Ectodermal cell (in vitro differentiated cells): ENCODE measurements around the gene CDH22.

Source experiments
- H3K27ac ChIP-seq: 2 replicates; pipeline ENCODE4 v1.7.0; 2013; ENCODE audit warnings: mild to moderate bottlenecking, low read depth, low read length; ENCODE audit not compliant: insufficient read depth, poor library complexity, severe bottlenecking
- H3K27me3 ChIP-seq: 2 replicates; pipeline ENCODE4 v1.7.0; 2013; ENCODE audit warnings: mild to moderate bottlenecking, low read length; ENCODE audit not compliant: insufficient read depth, control insufficient read depth, poor library complexity, severe bottlenecking
- H3K36me3 ChIP-seq: one replicate; pipeline ENCODE4 v1.7.0; 2013; ENCODE audit warnings: low read length; ENCODE audit not compliant: control insufficient read depth, insufficient read depth
- H3K4me1 ChIP-seq: one replicate; pipeline ENCODE4 v1.7.0; 2013; ENCODE audit warnings: low read length; ENCODE audit not compliant: control insufficient read depth, insufficient read depth
- H3K4me3 ChIP-seq: 2 replicates; pipeline ENCODE4 v1.7.0; 2013; ENCODE audit warnings: low read depth, low read length, control low read depth; ENCODE audit not compliant: insufficient read depth
- H3K9me3 ChIP-seq: 2 replicates; pipeline ENCODE4 v1.7.0; 2013; ENCODE audit warnings: mild to moderate bottlenecking, low read length, moderate library complexity; ENCODE audit not compliant: control insufficient read depth
- WGBS, 2 experiments: methylation state at CpG; one replicate each; pipeline ENCODE4 v1.1.7; 2013; ENCODE audit warnings: missing lambda C conversion rate in 2 of 2; 5-methylcytosine and 5-hydroxymethylcytosine counted together

The CDH22 gene

DNA sequence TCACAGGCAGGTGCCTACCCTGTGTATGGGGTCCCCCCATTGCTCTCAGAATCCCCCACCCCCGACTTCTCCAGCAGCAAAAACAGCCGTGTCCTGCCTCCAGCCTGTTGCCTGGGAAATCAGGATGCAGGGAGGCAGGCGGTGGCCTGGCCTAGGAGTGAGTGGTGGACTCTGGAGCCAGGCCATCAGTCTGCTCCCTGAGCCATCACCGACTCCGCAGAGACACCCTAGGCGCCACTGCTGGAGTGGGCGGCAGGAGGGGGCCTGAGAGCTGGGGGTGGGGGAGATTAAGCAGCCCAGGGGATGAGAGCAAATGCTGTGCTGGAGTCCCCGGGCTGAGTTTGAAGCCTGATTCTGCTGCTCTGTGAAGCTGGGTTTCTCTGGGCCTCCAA, 97.0 kb downstream of the CDH22 start:
- no peaks in the 10 kb centered on the region for H3K27me3 ChIP-seq
- no peaks in the 10 kb centered on the region for H3K9me3 ChIP-seq
- no peak overlapping the region for H3K4me3 ChIP-seq
- WGBS, 2 experiments = 80 to 81% methylated on average over 8 of the region's 8 CpGs
- H3K27ac ChIP-seq = no peak overlapping the region
- H3K4me1 ChIP-seq = peaks cover 19% of the 10 kb centered on the region
- no peaks in the 10 kb centered on the region for H3K36me3 ChIP-seq

DNA sequence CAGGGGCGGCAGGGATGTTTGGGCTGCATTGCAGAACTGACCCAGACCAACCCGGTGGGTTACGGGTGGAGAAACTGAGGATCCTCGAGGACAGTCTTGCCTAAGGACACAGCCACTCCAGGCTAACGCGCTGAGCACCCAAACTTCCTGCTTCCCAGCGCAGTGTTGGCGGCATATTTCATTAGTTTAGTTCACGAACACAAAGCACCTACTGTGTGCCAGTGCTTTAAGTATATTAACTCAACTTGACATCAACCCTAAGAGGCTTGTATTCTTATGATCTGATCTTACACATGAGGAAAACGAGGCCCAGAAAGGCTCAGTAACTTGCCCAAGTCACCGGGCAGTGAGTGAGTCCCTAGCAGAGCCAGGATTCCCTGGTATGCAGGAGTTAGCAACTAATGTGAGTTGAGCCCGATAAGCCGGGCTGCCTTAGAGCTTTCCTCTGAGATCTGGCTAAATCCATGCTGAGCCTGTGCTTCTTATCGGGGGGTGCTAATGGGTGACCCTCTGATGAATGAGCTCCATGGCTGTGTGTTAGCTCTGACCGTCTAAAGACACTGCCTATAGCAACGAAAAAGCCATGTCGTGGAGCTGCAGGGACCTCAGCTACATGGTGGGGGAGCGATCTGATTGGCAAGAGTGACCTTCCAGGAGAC, 97.5 kb downstream of the CDH22 start:
- no peaks in the 10 kb centered on the region for H3K27me3 ChIP-seq

GRCh38 chr20:46209930-46210671, 98.2 kb downstream of the CDH22 start:
- 93 to 95% methylated on average over 63 of the region's 63 CpGs for WGBS, 2 experiments
- Histone ChIP-seq H3K9me3 (no peaks in the 10 kb centered on the region), H3K4me1 (peaks cover 11% of the 10 kb centered on the region), H3K36me3 (no peaks in the 10 kb centered on the region), H3K4me3 (no peak overlapping the region), H3K27ac (no peak overlapping the region), H3K27me3 (no peaks in the 10 kb centered on the region)

More for the DNA sequence above, 97.5 kb downstream of the CDH22 start:
- H3K36me3 ChIP-seq = no peaks in the 10 kb centered on the region
- no peaks in the 10 kb centered on the region for H3K9me3 ChIP-seq
- H3K27ac ChIP-seq = no peak overlapping the region
- H3K4me3 ChIP-seq = no peak overlapping the region
- 83 to 86% methylated on average over 18 of the region's 18 CpGs for WGBS, 2 experiments
- peaks cover 15% of the 10 kb centered on the region for H3K4me1 ChIP-seq

DNA sequence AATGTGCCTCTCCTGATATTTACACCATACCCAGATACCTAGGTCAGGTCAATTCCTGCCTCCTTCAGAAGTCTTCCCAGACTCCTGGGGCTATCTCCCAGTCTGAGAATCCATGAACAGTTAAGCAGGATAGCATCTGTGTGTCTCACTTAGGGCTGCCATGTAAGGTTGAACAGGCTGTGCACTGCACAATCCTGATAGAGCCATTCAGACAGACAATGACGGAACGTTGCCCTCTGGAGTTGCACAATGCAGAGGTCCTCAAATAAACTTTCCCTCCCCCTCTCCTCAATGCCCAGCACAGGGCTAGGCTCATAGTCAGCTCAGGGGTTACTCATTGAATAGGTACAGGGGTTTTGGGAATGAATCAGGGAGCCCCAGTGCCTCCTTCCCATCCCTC, 100.5 kb downstream of the CDH22 start:
- Histone ChIP-seq H3K9me3 (no peaks in the 10 kb centered on the region), H3K4me1 (peaks cover 14% of the 10 kb centered on the region), H3K27ac (no peak overlapping the region), H3K4me3 (no peak overlapping the region), H3K27me3 (no peaks in the 10 kb centered on the region), H3K36me3 (no peaks in the 10 kb centered on the region)
- WGBS, 2 experiments = 88 to 92% methylated on average over 2 of the region's 2 CpGs

DNA sequence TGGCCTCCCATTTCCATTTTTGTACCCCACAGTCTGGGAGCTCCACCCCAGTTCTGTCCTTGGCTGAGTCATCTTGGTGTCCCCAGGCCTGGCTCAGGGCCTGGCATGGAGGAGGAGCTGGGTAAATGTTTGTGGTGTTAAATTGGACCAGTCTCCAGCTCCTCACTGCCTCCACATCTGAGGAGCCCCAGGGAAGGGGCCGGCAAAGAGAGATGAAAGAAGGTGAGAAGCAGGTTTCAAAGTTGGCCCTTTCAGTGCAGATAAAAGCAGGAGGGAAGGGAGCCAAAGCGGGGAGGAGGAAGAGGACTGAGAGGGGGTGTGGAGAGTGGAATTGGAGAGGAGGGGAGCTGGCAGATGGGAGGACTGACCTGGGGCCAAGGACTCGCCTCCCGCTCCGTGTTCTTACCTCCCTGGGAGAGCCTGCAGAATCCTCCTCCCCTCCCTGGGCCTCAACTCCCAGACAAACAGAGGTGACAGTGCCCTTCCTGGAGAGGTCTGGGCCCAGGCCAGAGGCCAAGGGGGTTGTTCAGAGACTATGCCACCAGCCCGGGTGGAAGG, 101.2 kb downstream of the CDH22 start:
- Histone ChIP-seq H3K4me3 (no peak overlapping the region), H3K27me3 (no peaks in the 10 kb centered on the region), H3K27ac (no peak overlapping the region), H3K9me3 (no peaks in the 10 kb centered on the region), H3K4me1 (peaks cover 16% of the 10 kb centered on the region), H3K36me3 (no peaks in the 10 kb centered on the region)
- WGBS, 2 experiments = 48 to 60% methylated on average over 6 of the region's 6 CpGs

DNA sequence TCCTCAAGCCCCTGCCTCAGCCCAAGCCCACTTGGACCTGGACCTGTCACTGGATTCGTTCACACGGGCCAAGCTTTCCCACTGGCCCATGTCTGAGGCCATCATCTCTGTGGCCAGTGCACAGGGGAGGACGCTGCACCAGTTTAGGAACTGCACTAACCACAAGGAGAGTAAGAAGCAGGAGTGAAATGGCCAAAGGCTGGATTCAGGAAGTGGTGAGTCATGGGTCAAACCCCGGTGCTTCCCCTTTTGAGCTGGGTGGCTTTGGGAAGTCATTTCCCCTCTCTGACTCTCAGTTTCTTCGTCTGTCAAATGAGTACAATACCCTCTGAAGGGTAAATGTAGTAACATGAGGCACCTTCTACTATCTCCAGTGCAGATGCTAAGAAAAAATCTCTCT, 102.3 kb downstream of the CDH22 start:
- Histone ChIP-seq H3K27me3 (no peaks in the 10 kb centered on the region), H3K4me1 (peaks cover 16% of the 10 kb centered on the region), H3K4me3 (no peak overlapping the region), H3K36me3 (no peaks in the 10 kb centered on the region), H3K9me3 (no peaks in the 10 kb centered on the region), H3K27ac (no peak overlapping the region)
- WGBS, 2 experiments = 83 to 87% methylated on average over 5 of the region's 5 CpGs

GRCh38 chr20:46205349-46205748, 102.9 kb downstream of the CDH22 start:
- no peak overlapping the region for H3K27ac ChIP-seq

DNA sequence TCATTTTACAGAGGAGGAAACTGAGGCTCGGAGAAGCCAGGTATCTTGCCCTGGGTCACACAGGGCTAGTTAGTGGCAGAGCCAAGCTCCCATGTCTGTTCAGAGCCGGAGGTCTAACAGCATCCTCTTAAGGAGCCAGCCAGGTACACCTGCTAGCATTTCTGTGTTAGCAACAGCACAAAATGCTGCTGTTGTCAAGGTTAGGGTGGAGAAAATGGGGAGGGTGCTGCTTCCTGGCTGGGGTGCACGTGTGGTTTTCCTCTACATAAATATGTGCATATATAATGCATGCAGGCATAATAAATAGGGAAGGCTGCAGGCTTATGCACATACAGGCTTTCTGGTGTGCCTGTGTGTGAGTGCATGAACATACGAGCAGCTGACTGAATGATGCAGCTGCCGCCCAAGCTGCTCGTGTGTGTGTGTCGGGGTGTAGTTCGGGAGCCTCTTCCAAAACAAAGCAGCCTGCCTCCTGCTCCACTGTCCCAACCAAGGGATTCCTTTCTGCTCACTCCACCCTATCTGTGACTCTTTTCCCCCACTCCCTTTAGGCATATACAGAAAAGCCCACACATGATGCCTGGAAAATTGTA, 103.6 kb downstream of the CDH22 start:
- no peaks in the 10 kb centered on the region for H3K36me3 ChIP-seq
- H3K4me1 ChIP-seq = peaks cover 15% of the 10 kb centered on the region
- no peak overlapping the region for H3K4me3 ChIP-seq
- H3K9me3 ChIP-seq = no peaks in the 10 kb centered on the region
- WGBS, 2 experiments = 76 to 79% methylated on average over 8 of the region's 8 CpGs
- no peak overlapping the region for H3K27ac ChIP-seq
- H3K27me3 ChIP-seq = no peaks in the 10 kb centered on the region

More at GRCh38 chr20:46205349-46205748, 102.9 kb downstream of the CDH22 start:
- WGBS, 2 experiments = 82 to 84% methylated on average over 3 of the region's 3 CpGs
- peaks cover 16% of the 10 kb centered on the region for H3K4me1 ChIP-seq
- no peaks in the 10 kb centered on the region for H3K27me3 ChIP-seq
- no peak overlapping the region for H3K4me3 ChIP-seq
- no peaks in the 10 kb centered on the region for H3K36me3 ChIP-seq
- H3K9me3 ChIP-seq = no peaks in the 10 kb centered on the region

DNA sequence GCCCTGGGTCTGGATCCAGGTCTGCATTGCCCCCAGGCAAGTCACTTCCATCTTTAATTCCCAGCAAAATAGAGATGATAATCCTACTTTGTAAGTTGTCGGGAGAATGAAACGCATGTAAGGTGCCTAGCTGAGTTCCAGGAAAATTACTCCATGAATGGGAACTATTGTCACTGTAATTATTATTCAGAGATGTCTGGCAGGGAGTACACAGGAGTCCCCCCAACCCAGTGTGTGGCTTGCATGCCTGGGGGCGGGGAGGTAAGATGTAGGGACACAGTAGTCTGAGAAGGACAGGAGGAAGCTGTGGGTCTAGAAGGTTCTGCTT, 104.8 kb downstream of the CDH22 start:
- 77 to 83% methylated on average over 3 of the region's 3 CpGs for WGBS, 2 experiments
- H3K4me3 ChIP-seq = no peak overlapping the region
- no peaks in the 10 kb centered on the region for H3K36me3 ChIP-seq
- no peaks in the 10 kb centered on the region for H3K27me3 ChIP-seq
- peaks cover 8% of the 10 kb centered on the region for H3K4me1 ChIP-seq
- no peaks in the 10 kb centered on the region for H3K9me3 ChIP-seq
- no peak overlapping the region for H3K27ac ChIP-seq

- no peaks in the 10 kb centered on the region for H3K27me3 ChIP-seq
- no peaks in the 10 kb centered on the region for H3K9me3 ChIP-seq
- no peak overlapping the region for H3K27ac ChIP-seq
- H3K36me3 ChIP-seq = no peaks in the 10 kb centered on the region
- H3K4me1 ChIP-seq = peaks cover 9% of the 10 kb centered on the region
- WGBS, 2 experiments = 66 to 69% methylated on average over 11 of the region's 11 CpGs
- H3K4me3 ChIP-seq = no peak overlapping the region
Observed at GRCh38 chr20:46202766-46203509, 105.4 kb downstream of the CDH22 start.
